C4-2B (cell line): Measurements from ENCODE around the gene HS3ST2.

Source experiments
- H3K27ac ChIP-seq: fragments of 450-650 bp; 2 replicates; pipeline ENCODE4 v1.5.1; 2017
- ZFX ChIP-seq: fragments of 450-650 bp; IDR thresholded peaks from 2 replicates; pipeline ENCODE4 v1.6.1; 2017
- TF ChIP-seq, protein P1 (sequence below): fragments of 450-650 bp; conservative IDR thresholded peaks from 2 replicates; pipeline ENCODE4 v1.5.1; 2017; ENCODE audit warnings: mild to moderate bottlenecking

The HS3ST2 gene

GRCh38 chr16:22962905-22963304 is 148.9 kb downstream of the HS3ST2 start:
- TF ChIP-seq, protein P1, sequence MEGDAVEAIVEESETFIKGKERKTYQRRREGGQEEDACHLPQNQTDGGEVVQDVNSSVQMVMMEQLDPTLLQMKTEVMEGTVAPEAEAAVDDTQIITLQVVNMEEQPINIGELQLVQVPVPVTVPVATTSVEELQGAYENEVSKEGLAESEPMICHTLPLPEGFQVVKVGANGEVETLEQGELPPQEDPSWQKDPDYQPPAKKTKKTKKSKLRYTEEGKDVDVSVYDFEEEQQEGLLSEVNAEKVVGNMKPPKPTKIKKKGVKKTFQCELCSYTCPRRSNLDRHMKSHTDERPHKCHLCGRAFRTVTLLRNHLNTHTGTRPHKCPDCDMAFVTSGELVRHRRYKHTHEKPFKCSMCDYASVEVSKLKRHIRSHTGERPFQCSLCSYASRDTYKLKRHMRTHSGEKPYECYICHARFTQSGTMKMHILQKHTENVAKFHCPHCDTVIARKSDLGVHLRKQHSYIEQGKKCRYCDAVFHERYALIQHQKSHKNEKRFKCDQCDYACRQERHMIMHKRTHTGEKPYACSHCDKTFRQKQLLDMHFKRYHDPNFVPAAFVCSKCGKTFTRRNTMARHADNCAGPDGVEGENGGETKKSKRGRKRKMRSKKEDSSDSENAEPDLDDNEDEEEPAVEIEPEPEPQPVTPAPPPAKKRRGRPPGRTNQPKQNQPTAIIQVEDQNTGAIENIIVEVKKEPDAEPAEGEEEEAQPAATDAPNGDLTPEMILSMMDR = no peak
- TF ChIP-seq ZFX = no peak
- H3K27ac ChIP-seq = no peak overlapping the region
